Measurements from ENCODE around the gene OR52N2.

OR52N2 gene

GRCh38 chr11:5808500-5809121 lies at the start of gene OR52N2:
Gene OR52N2 (plus strand): TSS chr11:5808924. CDS start chr11:5820336, 11,412 bp downstream.
- DNase-seq: peak; percentile 64

DNA sequence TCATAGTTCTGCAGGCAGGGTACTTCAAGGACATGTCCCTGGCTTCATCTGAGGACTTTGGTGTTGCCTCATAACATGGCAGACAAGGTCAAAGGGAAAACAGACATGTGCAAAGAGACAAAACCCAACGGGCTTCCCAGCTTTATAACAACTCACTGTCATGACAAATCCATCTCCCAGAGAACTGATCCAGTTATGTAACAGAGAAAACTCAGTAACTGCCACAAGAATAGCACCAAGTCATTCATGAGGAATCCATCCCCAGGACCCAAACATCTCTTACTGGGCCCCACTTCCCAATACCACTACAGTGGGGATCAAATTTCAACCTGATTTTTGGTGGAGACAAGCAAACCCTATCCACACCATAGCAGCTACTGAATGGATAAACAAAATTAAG lies 41.7 kb upstream of the OR52N2 start:
- DNase-seq: no peak

DNA sequence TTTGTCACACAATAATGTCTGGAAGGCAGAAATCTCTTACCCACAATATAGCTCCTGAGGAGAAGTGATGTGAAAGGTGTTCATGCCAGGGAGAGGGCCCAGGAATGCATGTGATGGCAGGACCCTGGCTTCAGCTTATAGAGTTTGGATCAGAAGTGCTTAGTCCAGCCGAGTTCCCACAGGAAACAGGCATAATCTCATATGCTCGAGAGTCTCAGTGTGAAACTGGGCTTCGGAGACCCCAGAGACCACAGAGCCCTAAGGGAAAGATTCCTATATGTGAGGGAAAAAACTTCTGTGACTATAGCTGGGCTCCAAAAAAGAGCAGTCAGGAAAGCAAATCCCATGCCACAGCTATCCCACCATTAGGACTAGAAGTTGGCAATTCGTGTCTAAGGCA lies 25.5 kb upstream of the OR52N2 start, which contains the start of gene OR52N5:
Gene OR52N5, minus strand, starts transcription at position 101 of the 400 bp plus-strand sequence. CDS start 4,721 bp downstream, outside the sequence.
- DNase-seq: no peak

GRCh38 chr11:5791165-5791564 lies 17.6 kb upstream of the OR52N2 start, which contains the start of gene OR52N1:
Gene OR52N1 (minus strand): TSS chr11:5791265. CDS start chr11:5788816, 2,449 bp downstream.
- no peak for DNase-seq

DNA sequence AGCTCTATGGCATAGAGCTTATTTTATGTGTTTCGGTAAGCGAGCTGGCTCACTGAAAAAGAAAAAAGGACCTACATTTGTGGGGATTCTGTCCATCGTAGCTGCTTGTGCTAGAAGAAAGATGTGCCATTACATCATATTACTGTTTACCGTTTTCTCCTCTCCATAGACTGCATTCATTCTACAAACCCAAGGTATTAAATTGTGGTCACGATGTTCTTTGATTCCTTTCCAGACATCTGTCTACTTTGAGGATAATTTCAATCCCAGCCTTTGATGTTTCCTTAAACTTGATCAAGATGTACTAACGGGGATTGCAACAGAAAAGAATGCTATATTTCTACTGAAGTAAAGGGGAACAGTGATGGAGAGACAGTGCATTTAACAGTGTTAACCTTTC lies 12.2 kb upstream of the OR52N2 start:
- DNase-seq: no peak

GRCh38 chr11:5803982-5804381 lies 4.7 kb upstream of the OR52N2 start:
- DNase-seq: no peak

DNA sequence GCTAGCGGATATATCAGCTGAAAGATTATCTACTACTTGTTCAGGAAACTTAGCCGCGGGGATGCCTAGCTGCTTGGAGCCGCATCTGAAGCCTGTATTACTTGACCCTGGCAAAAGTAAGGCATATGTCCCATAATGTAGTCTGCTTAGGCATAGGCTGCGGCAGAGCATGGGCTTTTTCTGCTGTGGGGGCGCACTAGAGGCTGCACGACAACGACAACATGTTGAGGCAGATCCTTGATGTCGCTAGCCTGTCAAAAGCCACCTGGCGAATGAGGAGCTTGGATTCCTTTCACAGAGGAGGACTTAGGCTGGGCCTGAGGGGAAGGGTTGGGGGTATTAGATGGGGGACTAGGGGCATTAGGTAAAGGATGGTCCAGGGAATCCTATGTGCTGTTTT lies 1.1 kb upstream of the OR52N2 start:
- DNase-seq: no peak

GRCh38 chr11:5809122-5809519 lies 397 bp downstream of the OR52N2 start:
- no peak for DNase-seq

GRCh38 chr11:5809905-5810795 lies 1.4 kb downstream of the OR52N2 start:
- no peak for DNase-seq

- DNase-seq: no peak
Measured at GRCh38 chr11:5815534-5815933, 6.8 kb downstream of the OR52N2 start.

DNA sequence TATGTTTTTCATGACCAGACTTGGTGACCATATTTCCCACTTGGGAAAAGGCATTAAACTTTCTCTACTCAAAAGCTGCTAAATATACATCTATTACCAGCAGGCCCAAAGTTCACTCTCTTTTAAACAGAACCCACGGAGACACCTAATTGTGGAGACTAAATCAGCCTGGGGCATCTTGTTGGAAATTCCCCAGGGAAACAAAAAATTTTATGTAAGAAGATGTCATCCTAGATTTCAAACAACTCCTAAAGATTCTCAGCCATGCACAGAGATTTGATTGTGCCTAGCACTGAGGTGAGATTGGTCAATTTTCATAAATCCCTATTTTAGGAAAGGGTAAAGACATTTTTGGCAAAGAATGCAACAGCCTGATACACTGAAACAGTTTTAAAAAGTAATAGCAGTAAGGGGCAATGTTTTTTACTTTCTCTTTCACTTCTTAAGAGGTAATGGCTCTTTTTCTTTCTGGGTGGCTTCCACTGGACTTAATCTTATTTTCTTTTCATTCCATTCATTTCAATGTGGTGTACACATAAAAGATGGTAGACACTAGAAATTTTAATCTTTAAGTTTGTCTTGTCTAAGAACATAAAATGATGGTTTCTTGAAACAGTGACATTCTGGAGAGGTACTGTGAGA lies 9.6 kb downstream of the OR52N2 start:
- DNase-seq: no peak

GRCh38 chr11:5831196-5831829 lies 22.6 kb downstream of the OR52N2 start:
- no peak for DNase-seq

DNA sequence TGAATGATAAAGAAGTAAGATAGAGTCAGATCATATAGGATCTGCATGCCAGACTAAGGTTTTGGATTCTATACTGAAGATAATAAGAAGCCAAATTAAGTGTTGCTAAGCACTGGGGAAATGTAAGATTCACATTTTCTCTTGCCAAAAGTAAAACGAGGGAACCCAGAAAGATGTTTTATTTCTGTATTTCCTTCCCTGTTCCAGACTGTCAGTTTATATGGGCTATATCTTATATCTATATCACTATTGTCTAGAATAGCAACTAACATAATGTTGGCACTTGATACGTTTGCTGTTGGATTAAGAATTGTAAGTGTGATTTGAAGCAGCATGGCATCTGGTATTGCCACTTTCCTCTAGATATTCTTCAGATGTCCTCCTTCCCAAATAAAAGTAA lies 24.7 kb downstream of the OR52N2 start:
- no peak for DNase-seq

DNA sequence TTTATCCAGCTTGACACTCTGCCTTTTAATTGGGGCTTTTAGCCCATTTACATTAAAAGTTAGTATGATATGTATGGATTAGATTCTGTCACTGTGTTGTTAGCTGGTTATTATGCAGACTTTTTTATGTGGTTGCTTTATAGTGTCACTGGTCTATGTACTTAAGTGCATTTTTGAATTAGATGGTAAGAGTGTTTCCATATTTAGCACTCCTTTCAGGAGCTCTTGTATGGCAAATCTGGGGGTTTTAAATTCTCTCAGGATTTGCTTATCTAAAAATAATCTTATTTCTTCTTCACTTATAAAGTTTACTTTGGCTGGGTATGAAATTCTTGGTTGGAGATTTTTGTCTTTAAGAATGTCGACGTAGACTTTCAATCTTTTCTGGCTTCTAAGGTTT lies 29.0 kb downstream of the OR52N2 start:
- DNase-seq: no peak

- DNase-seq: no peak
Measured at GRCh38 chr11:5841797-5842196, 33.1 kb downstream of the OR52N2 start, which contains the start of gene OR52E6. Gene OR52E6 (minus strand): TSS chr11:5841897. CDS start chr11:5841897, 0 bp downstream.

DNA sequence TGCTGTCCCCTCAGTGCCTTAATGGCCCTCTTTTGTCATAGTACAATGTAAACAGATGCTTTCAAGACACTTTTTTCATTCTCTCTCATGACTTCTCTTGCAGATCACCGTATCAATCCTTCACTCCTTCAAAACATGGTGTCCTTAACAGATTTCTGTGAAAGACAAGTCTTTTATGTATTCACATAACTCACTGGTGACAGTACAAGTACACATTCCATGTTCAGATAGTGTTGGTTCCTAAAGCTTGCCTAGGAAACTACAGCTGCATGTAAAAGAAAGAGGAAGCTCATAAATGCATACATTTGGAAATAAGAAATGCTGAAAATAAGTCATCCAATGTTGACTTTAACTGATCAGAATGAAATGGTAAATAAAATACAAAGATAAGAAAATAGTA lies 38.0 kb downstream of the OR52N2 start:
- no peak for DNase-seq

- no peak for DNase-seq
Measured at GRCh38 chr11:5847711-5848110, 39.0 kb downstream of the OR52N2 start.

DNA sequence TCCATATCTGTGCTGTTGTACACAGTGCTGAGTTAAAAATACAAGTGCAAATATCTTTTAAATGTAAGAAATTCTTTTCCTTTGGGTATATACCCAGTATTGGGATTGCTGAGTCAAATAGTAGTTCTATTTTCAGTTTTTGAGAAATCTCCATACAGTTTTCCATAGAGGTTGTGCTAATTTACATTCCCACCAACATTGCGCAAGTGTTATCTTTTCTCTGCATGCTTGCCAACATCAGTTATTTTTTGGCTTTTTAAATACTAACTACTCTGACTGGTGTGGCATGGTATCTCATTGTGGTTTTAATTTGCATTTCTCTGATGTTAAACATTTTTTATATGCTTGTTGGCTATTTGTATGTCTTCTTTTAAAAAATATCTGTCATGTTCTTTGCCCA lies 42.3 kb downstream of the OR52N2 start:
- no peak for DNase-seq

- DNase-seq: no peak
Measured at GRCh38 chr11:5857590-5857989, 48.9 kb downstream of the OR52N2 start, which contains the start of gene OR52E8. Gene OR52E8 (minus strand): TSS chr11:5857690. CDS start chr11:5857690, 0 bp downstream.

DNA sequence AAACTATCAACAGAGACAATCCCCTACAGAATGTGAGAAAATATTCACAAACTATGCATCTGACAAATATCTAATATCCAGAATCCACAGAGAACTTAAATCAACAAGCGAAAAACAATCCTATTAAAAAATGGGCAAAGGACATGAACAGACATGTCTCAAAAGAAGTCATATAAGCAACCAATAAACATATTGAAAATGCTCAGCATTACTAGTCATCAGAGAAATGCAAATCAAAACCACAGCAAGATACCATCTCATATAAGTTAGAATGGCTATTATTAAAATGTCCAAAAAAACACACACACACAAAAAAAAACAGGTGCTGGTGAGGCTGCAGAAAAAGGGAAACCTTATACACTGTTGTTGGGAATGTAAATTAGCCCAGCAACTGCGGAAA lies 57.1 kb downstream of the OR52N2 start:
- no peak for DNase-seq

All from HCEC 1CT (cell line).